T-helper 22 cell (primary cell): ENCODE results near the gene LSS.
"Not testable (repeated sequence)": the region's sequence is repeated elsewhere in the genome, so short reads cannot be mapped to it uniquely, and the experiment has no call there.

Source experiments
- DNase-seq: peaks from one replicate; pipeline ENCODE4 v3.0.0-alpha.2; 2020; ENCODE audit warnings: low read depth

LSS gene

GRCh38 chr21:46205166-46205565 is 23.4 kb downstream of the LSS start:
- DNase-seq: no peak

GRCh38 chr21:46203203-46203600 is 25.4 kb downstream of the LSS start:
- no peak for DNase-seq

GRCh38 chr21:46202592-46203202 is 25.9 kb downstream of the LSS start:
- no peak for DNase-seq

- not testable (repeated sequence) for DNase-seq
These were observed 27.4 kb downstream of the LSS start for GRCh38 chr21:46200877-46201803.

- no peak for DNase-seq
These were observed 28.9 kb downstream of the LSS start for GRCh38 chr21:46199436-46200373.

GRCh38 chr21:46196733-46197132 is 31.8 kb downstream of the LSS start:
- no peak for DNase-seq

GRCh38 chr21:46195595-46196195 is 32.9 kb downstream of the LSS start:
- no peak for DNase-seq

- DNase-seq: no peak
These were observed 33.9 kb downstream of the LSS start for GRCh38 chr21:46194374-46195334.

- no peak for DNase-seq
These were observed 34.7 kb downstream of the LSS start for GRCh38 chr21:46193829-46194373.

GRCh38 chr21:46191686-46192575 is 36.6 kb downstream of the LSS start:
- no peak for DNase-seq

GRCh38 chr21:46191257-46191685 is 37.3 kb downstream of the LSS start:
- DNase-seq: no peak

GRCh38 chr21:46190491-46191131 is 38.0 kb downstream of the LSS start:
- no peak for DNase-seq

- no peak for DNase-seq
These were observed 38.5 kb downstream of the LSS start for GRCh38 chr21:46189959-46190490.

GRCh38 chr21:46189213-46189958 is 39.2 kb downstream of the LSS start:
- DNase-seq: no peak

- DNase-seq: no peak
These were observed 40.1 kb downstream of the LSS start for GRCh38 chr21:46188226-46189212.

- no peak for DNase-seq
These were observed 40.8 kb downstream of the LSS start for GRCh38 chr21:46187814-46188213.

GRCh38 chr21:46187261-46187660 is 41.3 kb downstream of the LSS start:
- DNase-seq: no peak
